GM18867 (cell line): ENCODE measurements around the gene NSMF.

Experiments
- ATAC-seq: cut with Tn5 transposase; IDR thresholded peaks from one replicate; pipeline ENCODE4 v1.9.1; 2021; ENCODE audit warnings: mild to moderate bottlenecking, moderate library complexity; ENCODE audit not compliant: unreplicated experiment

Gene NSMF

GRCh38 chr9:137459152-137459600 lies at the start of gene NSMF:
Gene NSMF (minus strand): TSS chr9:137459334. CDS start chr9:137459102, 232 bp downstream.
- ATAC-seq = peak; percentile 66

- no peak for ATAC-seq
These were observed 47.6 kb upstream of the NSMF start for GRCh38 chr9:137506702-137507171.

GRCh38 chr9:137506274-137506673 lies 47.1 kb upstream of the NSMF start:
- ATAC-seq = no peak

GRCh38 chr9:137505421-137506140 lies 46.4 kb upstream of the NSMF start:
- no peak for ATAC-seq

GRCh38 chr9:137504432-137504777 lies 45.3 kb upstream of the NSMF start:
- ATAC-seq = no peak

GRCh38 chr9:137502008-137502911 lies 43.1 kb upstream of the NSMF start:
- ATAC-seq = no peak

- ATAC-seq = no peak
These were observed 42.3 kb upstream of the NSMF start for GRCh38 chr9:137501457-137501856.

GRCh38 chr9:137500666-137501397 lies 41.7 kb upstream of the NSMF start:
- ATAC-seq = no peak

GRCh38 chr9:137499858-137500661 lies 40.9 kb upstream of the NSMF start:
- ATAC-seq = no peak

GRCh38 chr9:137499416-137499815 lies 40.3 kb upstream of the NSMF start:
- ATAC-seq = no peak

GRCh38 chr9:137498720-137499150 lies 39.6 kb upstream of the NSMF start:
- ATAC-seq = no peak

GRCh38 chr9:137497921-137498719 lies 39.0 kb upstream of the NSMF start:
- ATAC-seq = no peak

GRCh38 chr9:137496601-137497375 lies 37.7 kb upstream of the NSMF start:
- ATAC-seq = no peak

- no peak for ATAC-seq
These were observed 35.6 kb upstream of the NSMF start for GRCh38 chr9:137494550-137495351.

- no peak for ATAC-seq
These were observed 35.0 kb upstream of the NSMF start for GRCh38 chr9:137494104-137494544.

GRCh38 chr9:137493364-137494103 lies 34.4 kb upstream of the NSMF start:
- ATAC-seq = no peak
